Tibial nerve (tissue), 3 donors: ENCODE results near the gene CTAG2.

Experiments
- EP300 ChIP-seq, 2 donors: sonication (generic); formaldehyde crosslinking; IDR thresholded peaks; one replicate each; pipeline ENCODE4 v1.6.1; 2017; ENCODE audit warnings: antibody characterized with exemption in 2 of 2, mild to moderate bottlenecking in 1 of 2
- POLR2A ChIP-seq, 2 donors: fragments of 450-650 bp; IDR thresholded peaks; one replicate each; pipeline ENCODE4 v1.6.1; 2017; ENCODE audit warnings: antibody characterized with exemption in 2 of 2, mild to moderate bottlenecking in 2 of 2, moderate library complexity in 2 of 2

DNA sequence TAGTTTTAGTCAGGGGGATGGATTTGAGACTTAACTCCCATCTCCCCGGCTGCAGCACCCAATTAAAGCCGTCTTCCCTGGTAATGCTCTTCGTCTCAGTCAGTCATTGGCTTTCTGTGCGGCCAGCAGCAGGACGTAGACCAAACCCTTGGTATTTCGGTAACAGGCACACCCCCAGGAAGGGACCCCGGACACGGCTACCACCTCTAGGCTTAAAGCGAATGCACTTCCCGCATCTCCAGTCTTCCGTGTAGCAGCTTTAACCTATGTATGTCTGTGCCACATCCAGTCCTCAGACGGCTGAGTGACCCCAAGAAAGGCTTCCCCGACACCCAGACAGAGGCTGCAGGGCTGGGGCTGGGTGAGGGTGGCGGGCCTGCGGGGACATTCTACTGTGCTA is 1.5 kb upstream of the CTAG2 start:
- TF ChIP-seq EP300 (IDR thresholded peaks at IDR 0.05) (no peak), POLR2A (IDR thresholded peaks at IDR 0.05) (no peak)
